Osteoblast (primary cell): ENCODE results near the gene HMGCS2. TPM values are rescaled to one million over a fixed set of nuclear protein-coding genes. Genes with fewer than 3 reads are reported as not detected.

ENCODE experiments used
- DNase-seq: peaks from one replicate; pipeline ENCODE4 v3.0.0; 2011; ENCODE audit warnings: low spot score, mixed read lengths; ENCODE audit not compliant: insufficient read length; ENCODE audit errors: missing footprints
- H2AFZ ChIP-seq: 2 replicates; pipeline ENCODE4 v1.6.0; 2011; ENCODE audit warnings: mild to moderate bottlenecking, low read length
- H3K27ac ChIP-seq: 2 replicates; pipeline ENCODE4 v1.5.1; 2011; ENCODE audit warnings: mild to moderate bottlenecking, low read depth, low read length, moderate library complexity
- H3K27me3 ChIP-seq: 2 replicates; pipeline ENCODE4 v1.6.0; 2012; ENCODE audit warnings: mild to moderate bottlenecking, control low read depth, inconsistent platforms, low read length, moderate library complexity; ENCODE audit not compliant: insufficient read depth
- H3K36me3 ChIP-seq: 2 replicates; pipeline ENCODE4 v1.5.1; 2011; ENCODE audit warnings: mild to moderate bottlenecking, low read length, control low read depth, moderate library complexity; ENCODE audit not compliant: insufficient read depth
- H3K4me1 ChIP-seq: 2 replicates; pipeline ENCODE4 v1.5.1; 2011; ENCODE audit warnings: mild to moderate bottlenecking, low read length, control low read depth, moderate library complexity; ENCODE audit not compliant: insufficient read depth
- H3K4me2 ChIP-seq: 2 replicates; pipeline ENCODE4 v1.6.0; 2011; ENCODE audit warnings: mild to moderate bottlenecking, low read length; ENCODE audit not compliant: insufficient read depth
- H3K4me3 ChIP-seq: fragments of 200-600 bp; sonication (generic); 3 replicates; pipeline ENCODE4 v1.5.1; 2012; ENCODE audit warnings: mild to moderate bottlenecking, low read length, inconsistent platforms; ENCODE audit not compliant: insufficient read depth
- H3K79me2 ChIP-seq: 2 replicates; pipeline ENCODE4 v1.6.0; 2012; ENCODE audit warnings: mild to moderate bottlenecking, low read length, control low read depth, inconsistent platforms; ENCODE audit not compliant: insufficient read depth
- H3K9me3 ChIP-seq: 2 replicates; pipeline ENCODE4 v1.5.1; 2011; ENCODE audit warnings: low read depth, low read length, control low read depth
- H4K20me1 ChIP-seq: 2 replicates; pipeline ENCODE4 v1.6.0; 2012; ENCODE audit warnings: mild to moderate bottlenecking, low read length, control low read depth; ENCODE audit not compliant: insufficient read depth
- CTCF ChIP-seq: IDR thresholded peaks from 2 replicates; pipeline ENCODE4 v1.5.1; 2011; ENCODE audit warnings: mild to moderate bottlenecking, low read depth, low read length, moderate library complexity; ENCODE audit errors: extremely low read depth
- total RNA-seq: library from RNA; depleted of rRNA; stranded (reverse); fragments of >200 nt; gene quantifications from 2 replicates; pipeline ENCODE4 v1.2.3, GENCODE V29; 2012

HMGCS2 gene
- total RNA-seq, 1 donor = not detected

GRCh38 chr1:119748040-119748439 lies 20.7 kb downstream of the HMGCS2 start:
- H3K4me2 ChIP-seq = no peak overlapping the region
- no peaks in the 10 kb centered on the region for H3K9me3 ChIP-seq
- H3K79me2 ChIP-seq = no peaks in the 10 kb centered on the region
- H3K4me3 ChIP-seq = no peak overlapping the region
- no peak overlapping the region for H3K27ac ChIP-seq
- H3K36me3 ChIP-seq = no peaks in the 10 kb centered on the region
- H3K4me1 ChIP-seq = no peaks in the 10 kb centered on the region
- peaks cover 5% of the 10 kb centered on the region for H3K27me3 ChIP-seq
- DNase-seq = no peak
- no peak for TF ChIP-seq CTCF
- no peak overlapping the region for H2AFZ ChIP-seq
- H4K20me1 ChIP-seq = no peaks in the 10 kb centered on the region

DNA sequence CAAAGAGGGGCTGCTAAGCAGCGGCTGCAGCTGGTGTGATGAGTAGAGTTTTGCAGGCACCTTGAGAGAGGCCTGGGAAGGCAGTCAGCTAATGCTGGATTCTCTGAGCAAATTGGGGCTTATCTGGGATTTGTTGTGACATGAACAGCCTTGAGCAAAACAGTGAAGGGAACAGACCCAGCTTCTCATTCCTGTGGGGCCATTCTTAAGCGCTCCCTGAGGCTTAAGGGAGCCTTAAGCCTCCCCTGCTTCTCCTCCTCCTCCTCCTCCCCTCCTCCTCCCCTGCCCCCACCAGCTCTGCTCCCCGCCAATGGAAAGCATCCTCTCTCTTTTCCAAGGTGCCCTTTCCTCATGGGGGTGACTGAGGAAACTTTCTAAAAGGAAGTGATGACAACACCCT lies 21.3 kb downstream of the HMGCS2 start:
- no peak overlapping the region for H3K27ac ChIP-seq
- H3K9me3 ChIP-seq = no peaks in the 10 kb centered on the region
- H3K4me1 ChIP-seq = peaks cover 2% of the 10 kb centered on the region
- H3K36me3 ChIP-seq = no peaks in the 10 kb centered on the region
- H4K20me1 ChIP-seq = no peaks in the 10 kb centered on the region
- TF ChIP-seq CTCF = no peak
- H3K4me2 ChIP-seq = no peak overlapping the region
- H3K79me2 ChIP-seq = no peaks in the 10 kb centered on the region
- no peak overlapping the region for H3K4me3 ChIP-seq
- no peak for DNase-seq
- H3K27me3 ChIP-seq = peaks cover 5% of the 10 kb centered on the region
- no peak overlapping the region for H2AFZ ChIP-seq

GRCh38 chr1:119745034-119745433 lies 23.7 kb downstream of the HMGCS2 start:
- no peak overlapping the region for H3K27ac ChIP-seq
- peaks cover 6% of the 10 kb centered on the region for H3K4me1 ChIP-seq
- H2AFZ ChIP-seq = no peak overlapping the region
- peaks cover 1% of the 10 kb centered on the region for H3K27me3 ChIP-seq
- no peaks in the 10 kb centered on the region for H3K36me3 ChIP-seq
- no peaks in the 10 kb centered on the region for H3K79me2 ChIP-seq
- H4K20me1 ChIP-seq = no peaks in the 10 kb centered on the region
- no peak for TF ChIP-seq CTCF
- H3K4me2 ChIP-seq = no peak overlapping the region
- DNase-seq = no peak
- no peak overlapping the region for H3K4me3 ChIP-seq
- H3K9me3 ChIP-seq = no peaks in the 10 kb centered on the region

DNA sequence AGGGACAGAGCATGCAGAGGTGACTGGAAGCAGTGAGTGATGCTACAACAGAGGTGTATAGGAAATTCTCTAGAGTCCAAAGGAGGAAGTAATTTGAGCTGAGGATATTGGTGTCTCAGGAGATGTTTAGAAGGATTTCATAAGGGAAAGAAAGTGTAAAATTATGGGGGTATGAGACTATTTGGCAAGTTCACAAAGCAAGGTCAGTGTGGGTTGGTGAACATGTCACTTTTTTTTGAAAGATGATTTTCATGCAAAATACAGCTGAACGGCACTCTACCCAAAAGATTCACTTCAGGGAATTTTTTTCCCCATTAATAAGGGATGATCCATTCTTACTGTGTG lies 24.1 kb downstream of the HMGCS2 start:
- H2AFZ ChIP-seq = no peak overlapping the region
- H3K27me3 ChIP-seq = no peaks in the 10 kb centered on the region
- DNase-seq = no peak
- no peaks in the 10 kb centered on the region for H3K36me3 ChIP-seq
- H3K9me3 ChIP-seq = no peaks in the 10 kb centered on the region
- H3K27ac ChIP-seq = no peak overlapping the region
- no peak for TF ChIP-seq CTCF
- H3K4me3 ChIP-seq = no peak overlapping the region
- no peaks in the 10 kb centered on the region for H4K20me1 ChIP-seq
- H3K4me2 ChIP-seq = no peak overlapping the region
- H3K79me2 ChIP-seq = no peaks in the 10 kb centered on the region
- peaks cover 6% of the 10 kb centered on the region for H3K4me1 ChIP-seq
